Gastrocnemius medialis (tissue), 4 donors: ENCODE data around the gene ADNP.

Source experiments
- POLR2A ChIP-seq, 2 donors: fragments of 450-650 bp; IDR thresholded peaks; one replicate each; pipeline ENCODE4 v1.6.1; 2017; ENCODE audit warnings: antibody characterized with exemption in 2 of 2, mild to moderate bottlenecking in 2 of 2, moderate library complexity in 2 of 2
- TF ChIP-seq, protein P1 (sequence below), 5 experiments: fragments of 450-650 bp in 3 of 5; fragments of 200-600 bp in 2 of 5; sonication (generic) in 2 of 5; IDR thresholded peaks in 4 of 5; conservative IDR thresholded peaks in 1 of 5; 1 replicate in 4 of 5; 2 replicates in 1 of 5; pipeline ENCODE4 v1.5.1; 2016 to 2019; ENCODE audit warnings: antibody characterized with exemption in 5 of 5, mild to moderate bottlenecking in 3 of 5, moderate library complexity in 3 of 5

DNA sequence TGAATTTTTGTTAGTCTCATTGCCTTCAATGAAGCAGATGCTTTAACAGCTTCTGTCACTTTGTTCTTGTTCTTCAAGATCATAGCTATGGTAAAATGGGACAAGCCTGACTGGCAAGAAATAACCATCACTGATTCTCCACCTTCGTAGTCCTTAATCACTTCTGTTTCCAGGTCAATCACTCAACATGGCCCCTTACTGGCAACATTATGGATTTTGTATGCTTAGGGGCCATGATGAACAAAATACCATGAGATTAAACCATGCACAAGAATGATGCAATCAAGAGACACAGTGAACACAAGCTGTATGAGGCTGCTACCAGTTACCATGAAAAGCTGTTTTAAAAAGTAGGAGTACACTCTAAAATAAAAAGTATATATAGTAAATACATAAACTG lies 32.8 kb downstream of the ADNP start:
- TF ChIP-seq, protein P1, sequence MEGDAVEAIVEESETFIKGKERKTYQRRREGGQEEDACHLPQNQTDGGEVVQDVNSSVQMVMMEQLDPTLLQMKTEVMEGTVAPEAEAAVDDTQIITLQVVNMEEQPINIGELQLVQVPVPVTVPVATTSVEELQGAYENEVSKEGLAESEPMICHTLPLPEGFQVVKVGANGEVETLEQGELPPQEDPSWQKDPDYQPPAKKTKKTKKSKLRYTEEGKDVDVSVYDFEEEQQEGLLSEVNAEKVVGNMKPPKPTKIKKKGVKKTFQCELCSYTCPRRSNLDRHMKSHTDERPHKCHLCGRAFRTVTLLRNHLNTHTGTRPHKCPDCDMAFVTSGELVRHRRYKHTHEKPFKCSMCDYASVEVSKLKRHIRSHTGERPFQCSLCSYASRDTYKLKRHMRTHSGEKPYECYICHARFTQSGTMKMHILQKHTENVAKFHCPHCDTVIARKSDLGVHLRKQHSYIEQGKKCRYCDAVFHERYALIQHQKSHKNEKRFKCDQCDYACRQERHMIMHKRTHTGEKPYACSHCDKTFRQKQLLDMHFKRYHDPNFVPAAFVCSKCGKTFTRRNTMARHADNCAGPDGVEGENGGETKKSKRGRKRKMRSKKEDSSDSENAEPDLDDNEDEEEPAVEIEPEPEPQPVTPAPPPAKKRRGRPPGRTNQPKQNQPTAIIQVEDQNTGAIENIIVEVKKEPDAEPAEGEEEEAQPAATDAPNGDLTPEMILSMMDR (IDR thresholded peaks at IDR 0.05 in 4 of 5, conservative IDR thresholded peaks at IDR 0.05 in 1 of 5): no peak
- no peak for TF ChIP-seq POLR2A (IDR thresholded peaks at IDR 0.05)
